ENCODE results near the gene UBALD2.

DNA sequence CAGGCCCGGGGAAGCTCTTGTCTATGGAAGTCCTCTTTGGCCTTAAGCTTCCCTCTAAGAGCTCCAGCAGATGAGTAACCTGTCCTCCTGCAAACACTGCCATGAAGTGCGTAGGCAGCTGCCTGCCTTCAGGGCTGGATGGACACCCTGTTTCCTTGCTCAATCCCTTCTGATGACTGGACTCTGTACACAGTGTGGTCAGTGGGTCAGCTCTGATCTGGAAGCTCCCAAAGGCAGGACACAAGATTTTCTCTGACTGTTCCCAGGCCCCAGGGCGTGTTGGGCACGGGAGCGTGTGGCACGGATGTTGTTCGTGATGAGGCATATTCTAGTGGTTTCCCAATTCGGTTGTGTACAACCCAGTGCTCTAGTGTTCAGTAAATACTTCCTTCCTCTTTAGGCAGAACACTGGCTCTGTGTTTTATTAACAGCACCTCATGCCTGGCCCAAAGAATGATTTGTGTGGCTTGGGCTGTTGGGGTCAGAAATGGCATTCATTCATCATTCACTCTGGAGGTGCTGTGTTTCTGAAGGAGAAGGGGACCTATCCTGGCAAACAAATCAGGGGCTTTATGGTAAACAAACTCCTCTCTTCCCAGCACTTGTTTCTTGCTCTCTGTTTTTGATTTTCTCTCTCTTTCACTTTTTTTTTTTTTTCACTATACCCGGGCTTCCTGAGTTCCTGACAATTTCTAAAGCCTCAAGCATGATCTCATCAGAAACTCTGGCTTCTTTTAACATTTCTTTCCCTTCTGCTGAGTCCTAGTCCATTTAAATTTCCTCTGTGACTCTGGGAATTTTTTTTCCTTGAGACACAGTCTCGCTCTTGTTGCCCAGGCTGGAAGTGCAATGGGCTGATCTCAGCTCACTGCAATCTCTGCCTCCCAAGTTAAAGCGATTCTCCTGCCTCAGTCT, 12.9 kb upstream of the UBALD2 start:
- TF ChIP-seq, protein P1, sequence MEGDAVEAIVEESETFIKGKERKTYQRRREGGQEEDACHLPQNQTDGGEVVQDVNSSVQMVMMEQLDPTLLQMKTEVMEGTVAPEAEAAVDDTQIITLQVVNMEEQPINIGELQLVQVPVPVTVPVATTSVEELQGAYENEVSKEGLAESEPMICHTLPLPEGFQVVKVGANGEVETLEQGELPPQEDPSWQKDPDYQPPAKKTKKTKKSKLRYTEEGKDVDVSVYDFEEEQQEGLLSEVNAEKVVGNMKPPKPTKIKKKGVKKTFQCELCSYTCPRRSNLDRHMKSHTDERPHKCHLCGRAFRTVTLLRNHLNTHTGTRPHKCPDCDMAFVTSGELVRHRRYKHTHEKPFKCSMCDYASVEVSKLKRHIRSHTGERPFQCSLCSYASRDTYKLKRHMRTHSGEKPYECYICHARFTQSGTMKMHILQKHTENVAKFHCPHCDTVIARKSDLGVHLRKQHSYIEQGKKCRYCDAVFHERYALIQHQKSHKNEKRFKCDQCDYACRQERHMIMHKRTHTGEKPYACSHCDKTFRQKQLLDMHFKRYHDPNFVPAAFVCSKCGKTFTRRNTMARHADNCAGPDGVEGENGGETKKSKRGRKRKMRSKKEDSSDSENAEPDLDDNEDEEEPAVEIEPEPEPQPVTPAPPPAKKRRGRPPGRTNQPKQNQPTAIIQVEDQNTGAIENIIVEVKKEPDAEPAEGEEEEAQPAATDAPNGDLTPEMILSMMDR (conservative IDR thresholded peaks at IDR 0.05 in 1 of 2, IDR thresholded peaks at IDR 0.05 in 1 of 2; ENCODE audit: extremely low read depth in 1 of 2, insufficient read depth in 1 of 2, low read depth in 1 of 2, low read length in 2 of 2), result no peak
- TF ChIP-seq EZH2 (IDR thresholded peaks at IDR 0.05; ENCODE audit: borderline replicate concordance, low read length), result no peak
